NB4 (cell line): ENCODE results near the gene VIL1.

Experiments
- DNase-seq: peaks from one replicate; pipeline ENCODE4 v3.0.0; 2010; ENCODE audit warnings: low read depth
- H3K4me3 ChIP-seq: one replicate; pipeline ENCODE4 v1.5.1; 2011; ENCODE audit warnings: mild to moderate bottlenecking, low read depth, low read length, moderate library complexity
- MYC ChIP-seq: IDR thresholded peaks from 2 replicates; pipeline ENCODE4 v1.6.1; 2011; ENCODE audit warnings: low read depth, low read length
- POLR2A ChIP-seq: IDR thresholded peaks from 2 replicates; pipeline ENCODE4 v1.6.1; 2011; ENCODE audit warnings: mild to moderate bottlenecking; ENCODE audit not compliant: insufficient read length; ENCODE audit errors: extremely low read depth
- TF ChIP-seq, protein P1 (sequence below): IDR thresholded peaks from 2 replicates; pipeline ENCODE4 v1.6.1; 2011; ENCODE audit warnings: low read depth, low read length
- TF ChIP-seq, protein P2 (sequence below): IDR thresholded peaks from one replicate; pipeline ENCODE4 v1.5.1; 2012; ENCODE audit warnings: low read depth, low read length

VIL1 gene

DNA sequence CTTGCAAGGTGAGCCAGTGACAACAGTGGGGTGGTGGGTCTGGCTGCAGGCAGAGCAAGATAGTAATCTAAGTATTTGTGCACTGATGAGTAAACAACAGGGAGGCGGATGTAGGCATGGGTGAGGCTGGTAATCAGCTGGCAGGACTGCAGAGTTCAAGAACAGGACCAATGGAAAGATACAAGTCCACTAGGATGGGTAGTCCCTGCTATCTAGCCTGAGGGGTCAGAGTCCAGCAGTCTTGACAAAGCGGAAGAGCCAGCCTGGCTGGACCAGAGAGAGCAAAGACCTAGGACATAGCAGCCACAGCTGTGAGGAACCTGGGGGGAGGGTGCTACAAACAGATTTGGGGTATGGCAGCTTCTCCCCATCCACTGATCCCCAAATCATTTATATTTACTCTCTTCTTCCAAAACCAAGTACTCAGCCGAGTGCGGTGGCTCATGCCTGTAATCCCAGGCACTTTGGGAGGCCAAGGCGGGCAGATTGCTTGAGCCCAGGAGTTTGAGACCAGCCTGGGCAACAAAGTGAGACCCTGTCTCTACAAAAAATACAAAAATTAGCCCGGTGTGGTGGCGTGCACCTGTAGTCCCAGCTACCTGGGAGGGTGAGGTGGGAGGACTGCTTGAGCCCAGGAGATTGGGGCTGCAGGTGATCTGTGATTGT, 25.9 kb downstream of the VIL1 start:
- TF ChIP-seq MYC = no peak
- no peak for TF ChIP-seq POLR2A
- TF ChIP-seq, protein P1, sequence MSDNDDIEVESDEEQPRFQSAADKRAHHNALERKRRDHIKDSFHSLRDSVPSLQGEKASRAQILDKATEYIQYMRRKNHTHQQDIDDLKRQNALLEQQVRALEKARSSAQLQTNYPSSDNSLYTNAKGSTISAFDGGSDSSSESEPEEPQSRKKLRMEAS = no peak
- TF ChIP-seq, protein P2, sequence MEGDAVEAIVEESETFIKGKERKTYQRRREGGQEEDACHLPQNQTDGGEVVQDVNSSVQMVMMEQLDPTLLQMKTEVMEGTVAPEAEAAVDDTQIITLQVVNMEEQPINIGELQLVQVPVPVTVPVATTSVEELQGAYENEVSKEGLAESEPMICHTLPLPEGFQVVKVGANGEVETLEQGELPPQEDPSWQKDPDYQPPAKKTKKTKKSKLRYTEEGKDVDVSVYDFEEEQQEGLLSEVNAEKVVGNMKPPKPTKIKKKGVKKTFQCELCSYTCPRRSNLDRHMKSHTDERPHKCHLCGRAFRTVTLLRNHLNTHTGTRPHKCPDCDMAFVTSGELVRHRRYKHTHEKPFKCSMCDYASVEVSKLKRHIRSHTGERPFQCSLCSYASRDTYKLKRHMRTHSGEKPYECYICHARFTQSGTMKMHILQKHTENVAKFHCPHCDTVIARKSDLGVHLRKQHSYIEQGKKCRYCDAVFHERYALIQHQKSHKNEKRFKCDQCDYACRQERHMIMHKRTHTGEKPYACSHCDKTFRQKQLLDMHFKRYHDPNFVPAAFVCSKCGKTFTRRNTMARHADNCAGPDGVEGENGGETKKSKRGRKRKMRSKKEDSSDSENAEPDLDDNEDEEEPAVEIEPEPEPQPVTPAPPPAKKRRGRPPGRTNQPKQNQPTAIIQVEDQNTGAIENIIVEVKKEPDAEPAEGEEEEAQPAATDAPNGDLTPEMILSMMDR = no peak
- no peak overlapping the region for H3K4me3 ChIP-seq

DNA sequence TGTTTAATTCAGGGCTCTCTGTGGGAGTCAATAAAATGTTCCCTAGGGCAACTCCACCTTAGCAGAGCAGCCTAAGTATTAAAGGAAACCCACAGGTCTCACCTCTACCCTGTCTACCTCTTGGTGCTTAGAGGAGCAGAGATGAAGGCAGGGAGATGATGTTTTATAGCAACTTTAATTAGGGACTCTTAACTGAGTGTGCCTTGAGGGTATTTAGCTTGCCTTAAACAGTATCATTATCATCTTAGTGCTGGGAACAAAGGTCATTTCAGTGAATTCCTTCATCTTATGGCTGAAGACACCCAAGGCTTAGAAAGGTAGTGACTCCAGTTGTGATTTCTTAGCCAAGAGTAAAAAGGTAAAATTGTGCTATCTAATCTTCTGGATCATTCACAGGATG, 26.7 kb downstream of the VIL1 start:
- DNase-seq = no peak
- no peak overlapping the region for H3K4me3 ChIP-seq
- TF ChIP-seq, protein P2 = no peak
- no peak for TF ChIP-seq POLR2A

More for the DNA sequence above, 25.9 kb downstream of the VIL1 start:
- DNase-seq = no peak

DNA sequence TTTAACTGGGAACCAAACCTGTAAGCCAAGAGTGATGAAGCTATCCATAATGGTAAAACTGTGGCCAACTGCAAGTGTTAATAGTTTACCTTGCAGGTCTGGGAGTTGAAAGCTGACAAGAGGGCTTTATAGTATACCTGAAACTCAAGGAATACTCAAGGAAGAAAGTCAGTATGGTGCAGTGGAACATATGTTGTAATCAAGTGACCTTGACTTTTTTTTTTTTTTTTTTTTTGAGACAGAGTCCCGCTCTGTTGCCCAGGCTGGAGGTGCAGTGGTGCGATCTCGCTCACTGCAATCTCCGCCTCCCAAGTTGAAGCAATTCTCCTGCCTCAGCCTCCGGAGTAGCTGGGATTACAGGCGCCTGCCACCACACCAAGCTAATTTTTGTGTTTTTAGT, 27.6 kb downstream of the VIL1 start:
- no peak for TF ChIP-seq MYC
- TF ChIP-seq POLR2A = no peak
- TF ChIP-seq, protein P1 = no peak
- TF ChIP-seq, protein P2 = no peak
- no peak for DNase-seq

DNA sequence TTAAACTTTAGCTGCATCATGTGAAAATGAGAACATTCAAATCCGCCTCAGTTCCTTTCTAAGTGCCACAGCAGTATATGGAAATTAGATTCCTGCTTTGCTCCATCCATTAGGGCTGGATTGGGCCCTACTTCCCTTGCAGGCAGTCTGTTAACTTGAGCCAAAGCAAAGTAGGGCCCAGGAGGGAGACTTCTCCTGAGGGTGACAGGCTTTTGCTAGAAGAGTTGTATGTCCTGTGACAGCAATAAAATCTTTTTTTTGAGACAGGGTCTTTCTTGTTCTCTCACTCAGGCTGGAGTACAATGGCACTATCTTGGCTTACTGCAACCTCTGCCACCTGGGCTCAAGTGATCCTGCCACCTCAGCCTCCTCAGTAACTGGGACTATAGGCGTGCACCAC, 28.1 kb downstream of the VIL1 start:
- TF ChIP-seq, protein P1 = no peak
- TF ChIP-seq, protein P2 = no peak
- TF ChIP-seq MYC (no peak), POLR2A (no peak)
- DNase-seq = no peak
- H3K4me3 ChIP-seq = no peak overlapping the region

More for the DNA sequence above, 27.6 kb downstream of the VIL1 start:
- H3K4me3 ChIP-seq = no peak overlapping the region

DNA sequence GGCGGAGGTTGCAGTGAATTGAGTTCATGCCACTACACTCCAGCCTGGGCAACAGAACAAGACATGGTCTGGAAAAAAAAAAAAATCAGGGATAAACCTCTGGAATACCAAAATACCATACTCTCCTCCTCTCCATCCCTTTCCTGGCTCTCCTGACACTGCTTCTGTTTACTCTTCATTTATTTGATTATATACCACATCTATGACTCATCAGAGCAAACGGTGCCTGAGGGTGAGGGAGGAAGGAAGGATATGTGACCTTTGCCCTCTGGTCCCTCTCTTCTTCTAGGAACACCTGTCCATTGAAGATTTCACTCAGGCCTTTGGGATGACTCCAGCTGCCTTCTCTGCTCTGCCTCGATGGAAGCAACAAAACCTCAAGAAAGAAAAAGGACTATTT, 30.0 kb downstream of the VIL1 start:
- DNase-seq = no peak
- TF ChIP-seq, protein P2 = no peak
- no peak for TF ChIP-seq POLR2A
- TF ChIP-seq MYC = no peak
- TF ChIP-seq, protein P1 = no peak
- no peak overlapping the region for H3K4me3 ChIP-seq

DNA sequence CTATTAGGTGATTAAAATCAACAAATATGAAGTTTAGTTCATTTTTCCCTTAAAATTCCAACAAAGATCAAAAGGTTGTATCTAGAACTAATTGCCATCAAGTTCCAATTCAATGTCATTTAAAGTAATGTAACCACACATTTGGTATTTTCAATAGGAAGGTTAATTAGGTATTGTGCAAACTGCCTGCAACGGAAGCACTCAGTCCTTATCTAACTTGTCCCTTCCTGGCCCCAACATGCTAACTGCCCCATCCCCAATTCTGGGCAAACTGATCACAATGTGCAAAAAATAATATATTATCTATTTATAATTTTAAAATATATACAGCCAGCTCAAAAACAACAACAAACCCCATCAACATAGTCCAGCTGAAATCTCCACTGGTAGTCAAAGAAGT, 33.2 kb downstream of the VIL1 start:
- TF ChIP-seq, protein P2 = no peak
- TF ChIP-seq MYC = no peak
- TF ChIP-seq, protein P1 = no peak
- TF ChIP-seq POLR2A = no peak
- DNase-seq = no peak
- no peak overlapping the region for H3K4me3 ChIP-seq
